ENCODE data around the gene AGFG2.
"Not testable (repeated sequence)": the region's sequence is repeated elsewhere in the genome, so short reads cannot be mapped to it uniquely, and the experiment has no call there.

The AGFG2 gene

GRCh38 chr7:100552532-100552931, 13.5 kb downstream of the AGFG2 start:
- no peak for DNase-seq (ENCODE audit: low spot score)

GRCh38 chr7:100553032-100553431, 14.0 kb downstream of the AGFG2 start:
- DNase-seq (ENCODE audit: low spot score), result no peak

GRCh38 chr7:100555701-100556100, 16.7 kb downstream of the AGFG2 start:
- DNase-seq (ENCODE audit: low spot score), result no peak

- no peak for DNase-seq (ENCODE audit: low spot score)
Observed at GRCh38 chr7:100556541-100556940, 17.5 kb downstream of the AGFG2 start.

- no peak for DNase-seq (ENCODE audit: low spot score)
Observed at GRCh38 chr7:100559127-100559526, 20.1 kb downstream of the AGFG2 start.

- DNase-seq (ENCODE audit: low spot score), result no peak
Observed at GRCh38 chr7:100561491-100562194, 22.6 kb downstream of the AGFG2 start.

GRCh38 chr7:100562195-100563099, 23.4 kb downstream of the AGFG2 start:
- DNase-seq (ENCODE audit: low spot score), result no peak

GRCh38 chr7:100563100-100563564, 24.1 kb downstream of the AGFG2 start:
- DNase-seq (ENCODE audit: low spot score), result no peak

GRCh38 chr7:100563809-100564400, 24.9 kb downstream of the AGFG2 start:
- DNase-seq (ENCODE audit: low spot score), result peak; percentile 89

GRCh38 chr7:100564405-100564804, 25.4 kb downstream of the AGFG2 start:
- DNase-seq (ENCODE audit: low spot score), result not testable (repeated sequence)

- DNase-seq (ENCODE audit: low spot score), result no peak
Observed at GRCh38 chr7:100565133-100565571, 26.1 kb downstream of the AGFG2 start.

- DNase-seq (ENCODE audit: low spot score), result no peak
Observed at GRCh38 chr7:100566018-100566531, 27.1 kb downstream of the AGFG2 start.

GRCh38 chr7:100567031-100567730, 28.2 kb downstream of the AGFG2 start:
- DNase-seq (ENCODE audit: low spot score), result no peak

GRCh38 chr7:100567751-100568175, 28.8 kb downstream of the AGFG2 start:
- DNase-seq (ENCODE audit: low spot score), result no peak

GRCh38 chr7:100568176-100568895, 29.3 kb downstream of the AGFG2 start:
- no peak for DNase-seq (ENCODE audit: low spot score)

- peak; percentile 45 for DNase-seq (ENCODE audit: low spot score)
Observed at GRCh38 chr7:100568896-100569844, 30.2 kb downstream of the AGFG2 start.

GRCh38 chr7:100570954-100571828, 32.2 kb downstream of the AGFG2 start:
- no peak for DNase-seq (ENCODE audit: low spot score)

GRCh38 chr7:100571829-100572116, 32.8 kb downstream of the AGFG2 start:
- DNase-seq (ENCODE audit: low spot score), result no peak

Data from CD4-positive, alpha-beta T cell treated with Interleukin-2 at 100 ng/mL for 4 hours (primary cell).